Ascending aorta (tissue), 2 donors: Measurements from ENCODE around the gene DIPK1B. TPM values are rescaled to one million over a fixed set of nuclear protein-coding genes. Genes with fewer than 3 reads are reported as not detected.

Experiments
- DNase-seq, 2 donors: peaks; one replicate each; pipeline ENCODE4 v3.0.0-alpha.2; 2019; ENCODE audit warnings: low spot score in 2 of 2
- H3K27ac ChIP-seq, 2 donors: fragments of 200-600 bp; sonication (generic); one replicate each; pipeline ENCODE4 v1.5.1; 2016 to 2017; ENCODE audit warnings: mild to moderate bottlenecking in 1 of 2
- H3K27me3 ChIP-seq: fragments of 200-600 bp; sonication (generic); one replicate; pipeline ENCODE4 v1.5.1; 2017
- H3K36me3 ChIP-seq, 2 donors: fragments of 200-600 bp; sonication (generic); one replicate each; pipeline ENCODE4 v1.5.1; 2016
- H3K4me1 ChIP-seq, 2 donors: fragments of 200-600 bp; sonication (generic); one replicate each; pipeline ENCODE4 v1.5.1; 2016 to 2017; ENCODE audit warnings: mild to moderate bottlenecking in 1 of 2
- H3K4me3 ChIP-seq, 2 donors: fragments of 200-600 bp; sonication (generic); one replicate each; pipeline ENCODE4 v1.5.1; 2016 to 2017; ENCODE audit warnings: mild to moderate bottlenecking in 1 of 2
- H3K9me3 ChIP-seq, 2 donors: fragments of 200-600 bp; sonication (generic); one replicate each; pipeline ENCODE4 v1.5.1; 2016
- CTCF ChIP-seq, 3 experiments: fragments of 200-600 bp in 2 of 3; fragments of 450-650 bp in 1 of 3; sonication (generic) in 2 of 3; IDR thresholded peaks; one replicate each; pipeline ENCODE4 v1.5.1; 2016 to 2019; ENCODE audit warnings: antibody characterized with exemption in 3 of 3, mild to moderate bottlenecking in 1 of 3, moderate library complexity in 1 of 3
- intact Hi-C: fragments of 100-400 bp; cut with DNase I; formaldehyde crosslinking; loops from one replicate; pipeline ENCODE4 v1.15.1; 2023
- total RNA-seq: library from RNA; depleted of rRNA; stranded (reverse); fragments of >200 nt; gene quantifications from one replicate; pipeline ENCODE4 v1.1.0, GENCODE V29; 2016

DIPK1B gene
- total RNA-seq, 1 donor from 2014 or later = 86.2 TPM

- Histone ChIP-seq H3K36me3 (peaks cover 17 to 25% of the 10 kb centered on the region in 2 donors), H3K27ac (no peak overlapping the region)
- intact Hi-C loops = no loop called here
Measured at GRCh38 chr9:136675477-136676296, 36.7 kb upstream of the DIPK1B start.

GRCh38 chr9:136676297-136676794 lies 36.0 kb upstream of the DIPK1B start:
- no peak for TF ChIP-seq CTCF (IDR thresholded peaks at IDR 0.05)
- peaks cover 5% of the 10 kb centered on the region for H3K27me3 ChIP-seq
- no peaks in the 10 kb centered on the region for H3K9me3 ChIP-seq
- H3K4me1 ChIP-seq = no peaks in the 10 kb centered on the region
- intact Hi-C loops = no loop called here
- H3K36me3 ChIP-seq = peaks cover 17 to 25% of the 10 kb centered on the region in 2 donors
- no peak overlapping the region for H3K4me3 ChIP-seq
- H3K27ac ChIP-seq = no peak overlapping the region
- DNase-seq = no peak

More at GRCh38 chr9:136675477-136676296, 36.7 kb upstream of the DIPK1B start:
- DNase-seq = no peak
- H3K27me3 ChIP-seq = peaks cover 6% of the 10 kb centered on the region
- no peaks in the 10 kb centered on the region for H3K9me3 ChIP-seq
- TF ChIP-seq CTCF (IDR thresholded peaks at IDR 0.05) = no peak
- H3K4me1 ChIP-seq = no peaks in the 10 kb centered on the region
- H3K4me3 ChIP-seq = no peak overlapping the region

GRCh38 chr9:136676920-136677686 lies 35.3 kb upstream of the DIPK1B start:
- peaks cover 17 to 25% of the 10 kb centered on the region in 2 donors for H3K36me3 ChIP-seq
- no peaks in the 10 kb centered on the region for H3K27me3 ChIP-seq
- H3K27ac ChIP-seq = no peak overlapping the region
- intact Hi-C loops = no loop called here
- no peak overlapping the region for H3K4me3 ChIP-seq
- TF ChIP-seq CTCF (IDR thresholded peaks at IDR 0.05) = no peak
- DNase-seq = no peak
- H3K9me3 ChIP-seq = no peaks in the 10 kb centered on the region
- no peaks in the 10 kb centered on the region for H3K4me1 ChIP-seq

GRCh38 chr9:136678034-136678433 lies 34.3 kb upstream of the DIPK1B start:
- H3K9me3 ChIP-seq = no peaks in the 10 kb centered on the region
- DNase-seq = no peak
- TF ChIP-seq CTCF (IDR thresholded peaks at IDR 0.05) = no peak
- intact Hi-C loops = no loop called here
- no peaks in the 10 kb centered on the region for H3K4me1 ChIP-seq
- no peak overlapping the region for H3K4me3 ChIP-seq
- H3K27ac ChIP-seq = no peak overlapping the region
- peaks cover 17 to 25% of the 10 kb centered on the region in 2 donors for H3K36me3 ChIP-seq
- no peaks in the 10 kb centered on the region for H3K27me3 ChIP-seq

GRCh38 chr9:136678624-136679023 lies 33.7 kb upstream of the DIPK1B start:
- no peak for TF ChIP-seq CTCF (IDR thresholded peaks at IDR 0.05)
- H3K4me1 ChIP-seq = no peaks in the 10 kb centered on the region
- H3K4me3 ChIP-seq = no peak overlapping the region
- no peaks in the 10 kb centered on the region for H3K9me3 ChIP-seq
- no peaks in the 10 kb centered on the region for H3K27me3 ChIP-seq
- peaks cover 13 to 22% of the 10 kb centered on the region in 2 donors for H3K36me3 ChIP-seq
- no peak for DNase-seq
- intact Hi-C loops = no loop called here
- H3K27ac ChIP-seq = no peak overlapping the region
